Type B pancreatic cell (in vitro differentiated cells): ENCODE data around the gene PYHIN1. TPM values are rescaled to one million over a fixed set of nuclear protein-coding genes. Genes with fewer than 3 reads are reported as not detected.

Experiments
- DNase-seq: peaks from one replicate; pipeline ENCODE4 v3.0.0; 2021; ENCODE audit warnings: mixed read lengths; ENCODE audit not compliant: unreplicated experiment; ENCODE audit errors: extremely low spot score
- H3K27ac Mint-ChIP-seq: 2 replicates; pipeline ENCODE4 v1.8.0; 2021; ENCODE audit warnings: mild to moderate bottlenecking, mixed read lengths
- H3K27me3 Mint-ChIP-seq: 2 replicates; pipeline ENCODE4 v1.8.0; 2021; ENCODE audit warnings: mixed read lengths
- H3K36me3 Mint-ChIP-seq: 2 replicates; pipeline ENCODE4 v1.8.0; 2021; ENCODE audit warnings: mixed read lengths
- H3K4me1 Mint-ChIP-seq: one replicate; pipeline ENCODE4 v1.8.0; 2021; ENCODE audit warnings: mixed read lengths; ENCODE audit not compliant: unreplicated experiment
- H3K4me3 Mint-ChIP-seq: 2 replicates; pipeline ENCODE4 v1.8.0; 2021; ENCODE audit warnings: mild to moderate bottlenecking, mixed read lengths
- H3K9me3 Mint-ChIP-seq: 2 replicates; pipeline ENCODE4 v1.8.0; 2021; ENCODE audit warnings: mixed read lengths
- CTCF ChIP-seq: fragments of 200-600 bp; sonication (generic); conservative IDR thresholded peaks from 2 replicates; pipeline ENCODE4 v1.5.0; 2021; ENCODE audit warnings: antibody characterized with exemption, mild to moderate bottlenecking
- total RNA-seq: library from RNA; stranded (reverse); gene quantifications from 2 replicates; pipeline ENCODE4 v1.2.1, GENCODE V29; 2021; ENCODE audit warnings: low replicate concordance

The PYHIN1 gene
- total RNA-seq, 1 donor from 2014 or later, result 1.0 TPM

- no peaks in the 10 kb centered on the region for H3K27me3 Mint-ChIP-seq
- H3K9me3 Mint-ChIP-seq, result peaks cover 4% of the 10 kb centered on the region
- DNase-seq, result no peak
- TF ChIP-seq CTCF, result no peak
- H3K4me3 Mint-ChIP-seq, result no peak overlapping the region
- no peak overlapping the region for H3K27ac Mint-ChIP-seq
- H3K36me3 Mint-ChIP-seq, result no peaks in the 10 kb centered on the region
- no peaks in the 10 kb centered on the region for H3K4me1 Mint-ChIP-seq
Measured at GRCh38 chr1:158978730-158979129, 47.4 kb downstream of the PYHIN1 start.

GRCh38 chr1:158979229-158979628, 47.9 kb downstream of the PYHIN1 start:
- no peak for DNase-seq
- H3K4me3 Mint-ChIP-seq, result no peak overlapping the region
- H3K27me3 Mint-ChIP-seq, result no peaks in the 10 kb centered on the region
- TF ChIP-seq CTCF, result no peak
- peaks cover 4% of the 10 kb centered on the region for H3K9me3 Mint-ChIP-seq
- no peaks in the 10 kb centered on the region for H3K4me1 Mint-ChIP-seq
- no peak overlapping the region for H3K27ac Mint-ChIP-seq
- no peaks in the 10 kb centered on the region for H3K36me3 Mint-ChIP-seq

- Mint-ChIP-seq H3K4me3 (no peak overlapping the region), H3K36me3 (no peaks in the 10 kb centered on the region), H3K4me1 (no peaks in the 10 kb centered on the region), H3K27me3 (peaks cover 1% of the 10 kb centered on the region), H3K9me3 (peaks cover 4% of the 10 kb centered on the region), H3K27ac (no peak overlapping the region)
- DNase-seq, result no peak
- TF ChIP-seq CTCF, result no peak
Measured at GRCh38 chr1:158983235-158983634, 51.9 kb downstream of the PYHIN1 start.

GRCh38 chr1:158984386-158984785, 53.0 kb downstream of the PYHIN1 start:
- H3K4me1 Mint-ChIP-seq, result no peaks in the 10 kb centered on the region
- no peak overlapping the region for H3K27ac Mint-ChIP-seq
- peaks cover 4% of the 10 kb centered on the region for H3K9me3 Mint-ChIP-seq
- TF ChIP-seq CTCF, result no peak
- H3K27me3 Mint-ChIP-seq, result peaks cover 4% of the 10 kb centered on the region
- no peak for DNase-seq
- H3K4me3 Mint-ChIP-seq, result no peak overlapping the region
- H3K36me3 Mint-ChIP-seq, result no peaks in the 10 kb centered on the region

GRCh38 chr1:158989424-158989823, 58.1 kb downstream of the PYHIN1 start:
- Mint-ChIP-seq H3K36me3 (no peaks in the 10 kb centered on the region), H3K27me3 (peaks cover 7% of the 10 kb centered on the region), H3K4me3 (no peak overlapping the region), H3K9me3 (no peaks in the 10 kb centered on the region), H3K27ac (no peak overlapping the region), H3K4me1 (no peaks in the 10 kb centered on the region)
- TF ChIP-seq CTCF, result no peak
- no peak for DNase-seq

GRCh38 chr1:158992787-158993312, 61.5 kb downstream of the PYHIN1 start:
- H3K9me3 Mint-ChIP-seq, result no peaks in the 10 kb centered on the region
- no peak overlapping the region for H3K27ac Mint-ChIP-seq
- no peak for DNase-seq
- TF ChIP-seq CTCF, result no peak
- H3K4me1 Mint-ChIP-seq, result no peaks in the 10 kb centered on the region
- no peaks in the 10 kb centered on the region for H3K36me3 Mint-ChIP-seq
- no peak overlapping the region for H3K4me3 Mint-ChIP-seq
- peaks cover 7% of the 10 kb centered on the region for H3K27me3 Mint-ChIP-seq
